Measurements from ENCODE around the gene GTSF1L.

DNA sequence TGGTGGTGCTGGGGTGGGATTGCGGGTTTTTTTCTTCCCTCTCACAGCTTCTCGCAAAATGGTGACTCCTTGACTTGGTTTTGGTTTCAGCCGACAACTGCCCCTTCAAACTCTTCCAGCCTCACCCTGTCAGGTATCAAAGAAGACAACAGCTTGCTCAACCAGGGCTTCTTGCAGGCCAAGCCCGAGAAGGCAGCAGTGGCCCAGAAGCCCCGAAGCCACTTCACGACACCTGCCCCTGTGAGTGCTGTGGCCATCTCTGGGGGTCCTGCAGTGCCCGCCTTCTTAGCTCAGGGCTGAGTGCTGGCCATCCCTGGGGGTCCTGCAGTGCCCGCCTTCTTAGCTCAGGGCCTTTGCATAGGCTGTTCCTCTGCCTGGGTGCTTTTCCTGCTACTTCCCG lies 11.8 kb downstream of the GTSF1L start:
- TF ChIP-seq, protein P1, sequence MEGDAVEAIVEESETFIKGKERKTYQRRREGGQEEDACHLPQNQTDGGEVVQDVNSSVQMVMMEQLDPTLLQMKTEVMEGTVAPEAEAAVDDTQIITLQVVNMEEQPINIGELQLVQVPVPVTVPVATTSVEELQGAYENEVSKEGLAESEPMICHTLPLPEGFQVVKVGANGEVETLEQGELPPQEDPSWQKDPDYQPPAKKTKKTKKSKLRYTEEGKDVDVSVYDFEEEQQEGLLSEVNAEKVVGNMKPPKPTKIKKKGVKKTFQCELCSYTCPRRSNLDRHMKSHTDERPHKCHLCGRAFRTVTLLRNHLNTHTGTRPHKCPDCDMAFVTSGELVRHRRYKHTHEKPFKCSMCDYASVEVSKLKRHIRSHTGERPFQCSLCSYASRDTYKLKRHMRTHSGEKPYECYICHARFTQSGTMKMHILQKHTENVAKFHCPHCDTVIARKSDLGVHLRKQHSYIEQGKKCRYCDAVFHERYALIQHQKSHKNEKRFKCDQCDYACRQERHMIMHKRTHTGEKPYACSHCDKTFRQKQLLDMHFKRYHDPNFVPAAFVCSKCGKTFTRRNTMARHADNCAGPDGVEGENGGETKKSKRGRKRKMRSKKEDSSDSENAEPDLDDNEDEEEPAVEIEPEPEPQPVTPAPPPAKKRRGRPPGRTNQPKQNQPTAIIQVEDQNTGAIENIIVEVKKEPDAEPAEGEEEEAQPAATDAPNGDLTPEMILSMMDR (conservative IDR thresholded peaks at IDR 0.05): no peak
- TF ChIP-seq EZH2 (IDR thresholded peaks at IDR 0.05; ENCODE audit: low read depth): no peak
